BJ (cell line): ENCODE results near the gene PHF19. TPM values are rescaled to one million over a fixed set of nuclear protein-coding genes. Genes with fewer than 3 reads are reported as not detected.

Experiments used
- CTCF ChIA-PET: fragments of 350-600 bp; formaldehyde crosslinking; extraction: SDS; loops from one replicate; lab custom pipeline; 2021; ENCODE audit warnings: antibody characterized with exemption, inconsistent platforms; lab: Yijun Ruan, JAX
- POLR2A ChIA-PET: fragments of 300-600 bp; sonication (Branson Sonifier 250); formaldehyde crosslinking; extraction: SDS; loops from one replicate; lab custom pipeline; 2021; ENCODE audit warnings: antibody characterized with exemption; lab: Charles Lee
- DNase-seq: peaks from one replicate; pipeline ENCODE4 v3.0.0-alpha.2; 2011; ENCODE audit warnings: low read depth
- H3K27me3 ChIP-seq: 2 replicates; pipeline ENCODE4 v1.6.0; 2011; ENCODE audit warnings: low read length; ENCODE audit not compliant: control insufficient read depth, insufficient read depth
- H3K36me3 ChIP-seq: 2 replicates; pipeline ENCODE4 v1.5.1; 2011; ENCODE audit warnings: low read length; ENCODE audit not compliant: control insufficient read depth, insufficient read depth
- H3K4me3 ChIP-seq: 2 replicates; pipeline ENCODE4 v1.5.1; 2011; ENCODE audit warnings: low read depth, mild to moderate bottlenecking, control low read depth, low read length
- polyA plus RNA-seq: library from polyadenylated mRNA; depleted of rRNA; stranded (reverse); fragments of >200 nt; gene quantifications from 2 replicates; pipeline ENCODE4 v1.2.3, GENCODE V29; 2011
- TF ChIP-seq, protein P1 (sequence below): IDR thresholded peaks from 2 replicates; pipeline ENCODE4 v1.5.1; 2011; ENCODE audit warnings: low read depth, mild to moderate bottlenecking, control low read depth, inconsistent platforms, low read length, moderate library complexity; ENCODE audit not compliant: insufficient read depth

Gene PHF19
- polyA plus RNA-seq, 1 experiment, result 61.7 TPM

DNA sequence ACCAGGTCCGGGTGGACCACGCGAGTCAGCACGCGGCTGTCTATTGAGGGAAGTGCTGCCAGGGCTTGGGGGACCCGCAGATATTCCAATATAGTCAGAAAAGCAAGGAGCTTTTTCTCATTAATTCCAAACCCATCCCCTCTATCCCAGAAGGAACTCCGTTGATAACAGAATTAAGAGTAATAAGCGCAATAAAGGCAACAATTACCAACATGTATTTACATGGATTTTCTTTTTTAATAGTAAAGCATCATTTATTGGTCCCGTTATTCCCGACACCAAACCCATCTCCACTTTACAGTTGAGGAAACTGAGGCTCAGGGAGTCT, 7.7 kb downstream of the PHF19 start:
- ChIA-PET POLR2A (no interaction called here), CTCF (interaction anchor here (0.7 to 1.2 kb wide), 4 partner anchors 14 to 71 kb away, joined by 3 to 8 read pairs (median 3); no protein-coding TSS in a partner anchor)
- no peak for DNase-seq
- no peaks in the 10 kb centered on the region for H3K27me3 ChIP-seq
- peak overlapping the region; percentile 47 for H3K4me3 ChIP-seq
- TF ChIP-seq, protein P1, sequence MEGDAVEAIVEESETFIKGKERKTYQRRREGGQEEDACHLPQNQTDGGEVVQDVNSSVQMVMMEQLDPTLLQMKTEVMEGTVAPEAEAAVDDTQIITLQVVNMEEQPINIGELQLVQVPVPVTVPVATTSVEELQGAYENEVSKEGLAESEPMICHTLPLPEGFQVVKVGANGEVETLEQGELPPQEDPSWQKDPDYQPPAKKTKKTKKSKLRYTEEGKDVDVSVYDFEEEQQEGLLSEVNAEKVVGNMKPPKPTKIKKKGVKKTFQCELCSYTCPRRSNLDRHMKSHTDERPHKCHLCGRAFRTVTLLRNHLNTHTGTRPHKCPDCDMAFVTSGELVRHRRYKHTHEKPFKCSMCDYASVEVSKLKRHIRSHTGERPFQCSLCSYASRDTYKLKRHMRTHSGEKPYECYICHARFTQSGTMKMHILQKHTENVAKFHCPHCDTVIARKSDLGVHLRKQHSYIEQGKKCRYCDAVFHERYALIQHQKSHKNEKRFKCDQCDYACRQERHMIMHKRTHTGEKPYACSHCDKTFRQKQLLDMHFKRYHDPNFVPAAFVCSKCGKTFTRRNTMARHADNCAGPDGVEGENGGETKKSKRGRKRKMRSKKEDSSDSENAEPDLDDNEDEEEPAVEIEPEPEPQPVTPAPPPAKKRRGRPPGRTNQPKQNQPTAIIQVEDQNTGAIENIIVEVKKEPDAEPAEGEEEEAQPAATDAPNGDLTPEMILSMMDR, result no peak
- H3K36me3 ChIP-seq, result peaks cover 3% of the 10 kb centered on the region; the same call in 1 of the 2 replicates

DNA sequence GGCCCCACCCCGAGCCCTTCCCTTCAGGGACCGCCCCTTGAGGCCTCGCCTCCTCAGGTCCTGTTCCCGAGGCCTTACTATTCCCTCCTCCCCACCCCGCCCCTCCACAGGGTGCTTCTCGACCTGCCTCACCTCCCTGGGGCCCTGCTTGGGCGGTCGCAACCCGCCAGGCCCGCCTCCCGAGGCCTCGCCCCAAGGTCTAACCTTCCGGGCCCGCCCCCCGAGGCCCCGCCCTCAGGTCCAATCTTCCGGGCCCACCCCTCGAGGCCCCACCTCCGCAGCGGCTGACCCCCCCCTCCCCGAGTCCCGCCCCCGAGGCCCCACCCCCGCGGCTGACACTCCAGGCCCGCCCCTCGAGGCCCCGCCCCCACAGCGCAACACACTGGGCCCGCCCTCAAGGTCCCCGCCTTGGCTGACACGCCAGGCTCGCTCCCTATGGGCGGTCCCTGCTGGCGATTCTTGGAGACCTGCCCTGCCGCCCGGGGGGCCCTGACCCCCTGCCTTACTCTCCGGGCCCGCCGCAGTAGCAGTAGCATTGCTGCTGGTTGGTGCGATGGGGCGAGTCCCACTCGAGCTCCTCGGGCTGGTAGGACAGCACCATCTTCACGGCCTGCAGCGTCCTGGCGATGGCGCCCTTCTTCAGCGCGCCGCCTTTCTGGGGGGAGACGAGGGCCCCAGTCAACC, 8.2 kb downstream of the PHF19 start:
- no peaks in the 10 kb centered on the region for H3K27me3 ChIP-seq
- peak overlapping the region; percentile 47 for H3K4me3 ChIP-seq
- peaks cover 3% of the 10 kb centered on the region; the same call in 1 of the 2 replicates for H3K36me3 ChIP-seq
- TF ChIP-seq, protein P1, result peak; percentile 67
- peak; percentile 70 for DNase-seq
- ChIA-PET CTCF (interaction anchor here (0.7 to 1.2 kb wide), 4 partner anchors 15 to 71 kb away, joined by 3 to 8 read pairs (median 3); no protein-coding TSS in a partner anchor), POLR2A (no interaction called here)

DNA sequence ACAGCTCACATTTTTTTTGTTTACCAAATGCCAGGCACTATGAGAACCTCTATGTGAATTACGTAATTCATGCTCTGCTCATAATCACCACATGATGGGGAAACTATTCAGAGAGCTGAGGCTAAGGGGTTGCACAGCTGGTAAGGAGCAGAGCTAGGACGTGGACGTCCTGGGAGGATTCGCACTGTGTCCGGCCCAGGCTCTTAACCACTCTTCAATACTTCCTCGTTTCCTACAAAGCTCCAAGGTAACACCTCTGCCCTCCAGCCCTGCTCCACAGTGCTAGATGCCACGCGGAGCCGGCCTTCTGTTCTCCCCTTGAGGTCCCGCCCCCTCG, 8.7 kb downstream of the PHF19 start:
- ChIA-PET POLR2A (interaction anchor here (0.6 kb wide), 1 partner anchor 63 kb away, joined by 5 read pairs; no protein-coding TSS in a partner anchor), CTCF (interaction anchor here (1.0 kb wide), 1 partner anchor 48 kb away, joined by 3 read pairs; no protein-coding TSS in a partner anchor)
- H3K4me3 ChIP-seq, result peak overlapping the region; percentile 34
- TF ChIP-seq, protein P1, result no peak
- H3K27me3 ChIP-seq, result no peaks in the 10 kb centered on the region
- H3K36me3 ChIP-seq, result peaks cover 3% of the 10 kb centered on the region; the same call in 1 of the 2 replicates
- peak; percentile 44 for DNase-seq

DNA sequence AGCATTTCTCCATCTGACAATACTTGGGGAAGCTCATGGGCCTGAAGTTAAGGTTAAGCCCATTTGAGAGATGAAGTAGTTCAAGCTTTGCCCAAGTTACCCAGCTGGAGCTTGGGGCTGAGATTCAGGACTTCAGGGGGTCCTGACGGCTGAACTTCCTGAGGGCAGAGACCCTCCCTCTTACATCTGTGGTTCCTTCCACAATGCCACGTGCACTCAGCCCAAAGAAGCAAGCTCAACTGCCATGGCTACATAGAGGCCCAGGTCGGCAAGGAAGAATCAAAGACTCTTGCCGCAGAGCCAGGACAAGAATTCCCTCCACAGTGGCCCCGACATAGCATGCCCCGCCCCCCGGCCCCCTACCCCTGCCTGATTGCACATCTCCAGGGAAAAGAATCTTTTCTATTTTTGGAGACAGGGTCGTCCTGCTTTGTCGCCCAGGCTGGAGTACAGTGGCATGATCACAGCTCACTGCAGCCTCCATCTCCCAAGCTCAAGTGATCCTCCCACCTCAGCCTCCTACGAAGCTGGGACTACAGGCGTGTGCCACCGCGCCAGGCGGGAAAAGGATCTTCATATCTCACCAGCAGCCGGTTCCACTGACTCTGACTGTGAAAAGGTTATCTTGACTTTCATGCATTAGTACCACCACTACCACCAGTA, 9.2 kb downstream of the PHF19 start:
- CTCF ChIA-PET, result interaction anchor here (0.7 kb wide), 1 partner anchor 69 kb away, joined by 3 read pairs; no protein-coding TSS in a partner anchor
- Histone ChIP-seq H3K36me3 (peaks cover 3% of the 10 kb centered on the region), H3K4me3 (peak overlapping the region; percentile 34), H3K27me3 (no peaks in the 10 kb centered on the region)
- POLR2A ChIA-PET, result interaction anchor here (0.6 kb wide), 1 partner anchor 64 kb away, joined by 5 read pairs; no protein-coding TSS in a partner anchor
- no peak for DNase-seq
- TF ChIP-seq, protein P1, result no peak

DNA sequence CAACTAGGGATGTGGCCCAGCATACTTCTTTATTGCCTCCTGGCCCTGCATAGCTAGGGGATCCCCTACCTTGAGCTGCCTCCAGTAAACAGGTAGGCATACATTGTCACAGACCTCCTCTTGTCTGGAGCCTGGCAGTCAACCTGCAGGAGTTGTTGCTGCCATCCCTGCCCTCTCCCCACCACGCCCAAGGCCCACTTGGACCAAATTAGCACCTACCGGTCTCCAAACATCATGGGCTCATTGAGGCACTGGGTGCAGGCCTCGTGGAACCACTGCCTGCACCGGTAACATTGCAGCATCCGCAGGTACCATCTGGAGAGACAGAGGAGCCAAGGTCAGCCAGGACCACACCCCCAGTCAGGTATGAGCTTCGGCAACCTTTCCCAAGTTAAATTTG, 10.3 kb downstream of the PHF19 start:
- ChIA-PET CTCF (no interaction called here), POLR2A (no interaction called here)

More for the DNA sequence above, 10.3 kb downstream of the PHF19 start:
- no peak for DNase-seq
- TF ChIP-seq, protein P1, result no peak
- Histone ChIP-seq H3K36me3 (peaks cover 11% of the 10 kb centered on the region), H3K27me3 (no peaks in the 10 kb centered on the region), H3K4me3 (no peak overlapping the region)
